GM12875 (cell line): ENCODE measurements around the gene SLC27A5.

Source experiments
- H3K4me3 ChIP-seq: one replicate; pipeline ENCODE4 v1.5.1; 2011; ENCODE audit warnings: low read depth, low read length, control low read depth
- TF ChIP-seq, protein P1 (sequence below): IDR thresholded peaks from 2 replicates; pipeline ENCODE4 v1.5.1; 2011; ENCODE audit warnings: low read depth, mild to moderate bottlenecking, control low read depth, inconsistent platforms, low read length, moderate library complexity, borderline replicate concordance; ENCODE audit not compliant: insufficient read depth

SLC27A5 gene

DNA sequence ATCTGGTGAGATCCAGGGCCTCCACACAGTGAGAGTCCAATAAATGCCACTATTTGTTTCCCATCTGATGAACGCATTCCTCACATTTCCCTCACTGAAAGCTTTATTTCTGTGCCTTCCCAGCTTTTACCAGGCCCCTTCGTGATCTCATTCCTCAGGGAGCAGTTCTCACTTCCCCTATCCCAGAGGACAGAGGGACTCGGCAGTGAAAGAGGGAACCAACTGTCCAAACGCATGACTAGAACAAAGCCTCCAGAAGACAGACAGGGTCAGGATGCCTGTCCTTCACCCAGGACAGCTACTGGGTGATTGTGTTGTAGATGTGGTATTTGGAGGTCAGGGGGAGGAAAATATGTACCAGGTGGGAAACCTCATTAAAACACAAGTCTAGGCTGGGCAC is 9.9 kb upstream of the SLC27A5 start:
- no peak overlapping the region for H3K4me3 ChIP-seq
- TF ChIP-seq, protein P1, sequence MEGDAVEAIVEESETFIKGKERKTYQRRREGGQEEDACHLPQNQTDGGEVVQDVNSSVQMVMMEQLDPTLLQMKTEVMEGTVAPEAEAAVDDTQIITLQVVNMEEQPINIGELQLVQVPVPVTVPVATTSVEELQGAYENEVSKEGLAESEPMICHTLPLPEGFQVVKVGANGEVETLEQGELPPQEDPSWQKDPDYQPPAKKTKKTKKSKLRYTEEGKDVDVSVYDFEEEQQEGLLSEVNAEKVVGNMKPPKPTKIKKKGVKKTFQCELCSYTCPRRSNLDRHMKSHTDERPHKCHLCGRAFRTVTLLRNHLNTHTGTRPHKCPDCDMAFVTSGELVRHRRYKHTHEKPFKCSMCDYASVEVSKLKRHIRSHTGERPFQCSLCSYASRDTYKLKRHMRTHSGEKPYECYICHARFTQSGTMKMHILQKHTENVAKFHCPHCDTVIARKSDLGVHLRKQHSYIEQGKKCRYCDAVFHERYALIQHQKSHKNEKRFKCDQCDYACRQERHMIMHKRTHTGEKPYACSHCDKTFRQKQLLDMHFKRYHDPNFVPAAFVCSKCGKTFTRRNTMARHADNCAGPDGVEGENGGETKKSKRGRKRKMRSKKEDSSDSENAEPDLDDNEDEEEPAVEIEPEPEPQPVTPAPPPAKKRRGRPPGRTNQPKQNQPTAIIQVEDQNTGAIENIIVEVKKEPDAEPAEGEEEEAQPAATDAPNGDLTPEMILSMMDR: no peak

DNA sequence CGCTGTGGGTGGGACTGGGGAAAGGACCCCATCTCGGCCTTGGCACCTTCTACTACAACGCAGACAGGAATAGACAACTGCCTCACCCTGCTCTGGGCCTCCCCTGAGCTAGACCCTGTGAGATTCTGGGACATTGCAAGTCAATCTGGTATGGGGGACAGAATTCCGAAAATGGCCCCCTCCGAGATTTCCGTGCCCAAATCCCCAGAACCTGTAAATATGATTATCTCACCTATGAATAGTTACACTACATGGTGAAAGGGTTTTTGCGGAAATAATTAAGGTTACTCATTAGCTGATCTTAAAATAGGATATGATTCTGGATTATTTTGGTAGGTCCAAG is 8.4 kb upstream of the SLC27A5 start:
- H3K4me3 ChIP-seq: peak overlapping the region; percentile 78
- TF ChIP-seq, protein P1: no peak

DNA sequence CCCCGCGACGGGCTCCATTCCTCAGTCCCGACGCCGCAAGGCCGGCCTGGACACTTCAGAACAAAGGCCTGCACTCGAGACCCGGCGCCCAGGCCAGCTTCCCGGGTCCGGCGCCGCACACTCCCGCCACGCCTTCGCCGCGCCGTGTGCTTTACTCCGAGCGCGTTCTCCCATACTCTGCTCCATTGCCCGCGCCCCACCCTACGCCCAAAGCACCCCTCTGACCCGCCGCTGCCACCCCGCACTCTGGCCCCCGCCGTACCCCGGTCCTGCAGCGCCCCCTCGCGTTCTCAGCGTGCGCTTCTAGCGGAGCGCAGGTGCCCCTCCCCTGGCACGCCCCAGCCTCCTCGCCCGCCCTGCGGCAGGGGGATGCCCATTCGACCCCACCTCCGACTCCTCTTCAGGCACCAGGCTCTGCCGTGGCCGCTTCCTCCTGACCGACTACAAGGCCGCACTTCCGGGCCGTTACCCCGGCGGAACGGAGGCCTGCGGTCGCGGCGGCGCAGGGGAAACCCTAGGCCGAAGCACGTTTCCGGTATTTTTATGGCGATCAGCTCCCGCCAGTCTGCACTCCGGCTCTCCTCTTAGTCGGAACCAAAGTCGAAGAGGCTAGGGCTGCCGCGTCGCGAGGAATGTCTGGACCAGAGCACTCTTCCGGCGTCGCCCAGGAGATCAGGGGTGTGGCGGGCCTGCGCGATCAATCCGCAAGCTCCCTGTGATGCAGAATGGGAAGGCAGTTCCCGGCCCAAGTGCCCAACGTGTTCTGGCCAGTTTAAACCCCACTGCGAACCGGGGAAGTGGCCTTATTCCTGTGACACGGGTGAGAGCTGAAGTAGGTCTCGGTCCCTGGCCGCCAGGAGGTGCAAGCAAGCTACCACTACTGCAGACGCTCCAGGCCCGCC is 7.8 kb upstream of the SLC27A5 start, which contains the start of gene ZBTB45:
TSS of gene ZBTB45 (minus strand) at position 456 of the 902 bp plus-strand sequence. CDS start 2,137 bp downstream, outside the sequence.
- TF ChIP-seq, protein P1: peak; percentile 93
- peak within 1 kb of the TSS; percentile 78 for H3K4me3 ChIP-seq

DNA sequence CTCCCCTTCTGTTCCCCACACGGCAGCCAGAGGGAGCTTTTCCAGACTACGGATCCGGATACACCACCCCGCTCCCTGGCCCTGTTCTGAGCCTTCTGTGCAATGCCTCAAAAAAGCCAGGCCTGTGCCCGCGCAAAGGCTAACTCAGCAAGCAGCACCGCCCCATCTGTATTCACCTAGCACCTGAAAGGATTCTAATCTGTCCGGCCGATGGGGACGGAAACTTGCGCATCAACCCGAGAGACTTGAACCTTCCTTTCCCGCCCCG is 7.2 kb upstream of the SLC27A5 start:
- H3K4me3 ChIP-seq: peak overlapping the region; percentile 78
- TF ChIP-seq, protein P1: peak; percentile 48; the same call in 1 of the 2 replicates

GRCh38 chr19:58518256-58519086 is 6.7 kb upstream of the SLC27A5 start:
- peak overlapping the region; percentile 78 for H3K4me3 ChIP-seq
- TF ChIP-seq, protein P1: no peak; the same call in 1 of the 2 replicates

DNA sequence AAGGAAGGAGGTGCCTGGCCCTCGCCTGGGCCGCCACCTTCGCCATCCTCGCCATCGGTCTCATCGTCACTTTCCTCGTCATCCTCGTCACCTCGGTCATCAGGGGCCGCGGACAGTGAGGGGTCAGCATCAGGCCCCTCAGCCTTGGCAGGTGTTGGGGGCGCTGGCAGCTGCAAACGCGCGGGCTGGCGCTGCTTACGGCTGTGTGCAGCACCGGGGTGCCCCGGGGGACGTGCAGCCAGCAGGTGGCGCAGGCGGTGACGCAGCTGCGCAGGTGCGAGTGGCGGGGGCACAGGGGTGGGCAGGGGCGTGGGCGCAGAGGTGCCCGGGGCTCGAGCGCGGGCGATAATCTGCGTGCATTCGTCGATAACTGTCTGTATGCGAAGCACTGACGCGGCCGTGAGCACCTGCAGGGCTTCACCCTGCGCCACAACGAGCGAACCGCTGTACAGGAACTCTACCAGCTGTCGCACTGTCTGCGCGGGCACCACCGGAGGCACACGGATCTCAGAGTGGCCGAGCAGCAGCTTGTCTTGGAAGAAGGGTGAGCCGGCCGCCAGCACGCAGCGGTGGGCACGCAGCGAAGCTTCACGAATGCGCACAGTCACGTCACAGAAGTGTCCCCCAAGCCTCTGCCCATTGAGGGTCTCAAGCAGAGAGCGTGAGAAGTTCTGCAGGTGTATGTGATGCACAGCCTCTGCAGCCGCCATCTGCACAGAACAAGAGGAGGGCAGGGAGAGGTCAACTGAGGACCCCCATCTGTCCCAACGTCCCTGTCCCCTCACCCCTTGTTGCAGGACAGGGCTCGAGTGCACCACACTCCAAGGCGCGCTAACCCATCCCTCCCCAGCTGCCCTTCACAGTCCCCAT is 5.4 kb upstream of the SLC27A5 start:
- TF ChIP-seq, protein P1: no peak
- no peak overlapping the region for H3K4me3 ChIP-seq
